ENCODE results near the gene DSCAML1. TPM values are rescaled to one million over a fixed set of nuclear protein-coding genes. Genes with fewer than 3 reads are reported as not detected.
A peak's percentile ranks its signal among the peaks of the same experiment; 100 is the strongest.

DSCAML1 gene
- total RNA-seq, 1 donor from 2014 or later = 2.5 TPM

- no peak overlapping the region for H3K4me3 Mint-ChIP-seq
- no peaks in the 10 kb centered on the region for H3K4me1 Mint-ChIP-seq
- peaks cover 27% of the 10 kb centered on the region for H3K9me3 Mint-ChIP-seq
- no peak overlapping the region for H3K27ac Mint-ChIP-seq
- no peak for DNase-seq (ENCODE audit: low spot score in 2 of 2, unreplicated experiment in 2 of 2)
- H3K27me3 Mint-ChIP-seq (ENCODE audit: low read depth) = peaks cover 37% of the 10 kb centered on the region
- H3K36me3 Mint-ChIP-seq = peaks cover 2% of the 10 kb centered on the region
- no peak for TF ChIP-seq CTCF (IDR thresholded peaks at IDR 0.05; ENCODE audit: unreplicated experiment)
Measured at GRCh38 chr11:117453886-117454563, 343.0 kb downstream of the DSCAML1 start.

GRCh38 chr11:117449111-117449693 is 347.8 kb downstream of the DSCAML1 start:
- H3K9me3 Mint-ChIP-seq = peaks cover 16% of the 10 kb centered on the region

GRCh38 chr11:117444711-117445658 is 352.0 kb downstream of the DSCAML1 start:
- Mint-ChIP-seq H3K4me3 (peak overlapping the region; percentile 29), H3K27me3 (ENCODE audit: low read depth) (peaks cover 61% of the 10 kb centered on the region), H3K36me3 (no peaks in the 10 kb centered on the region), H3K9me3 (no peaks in the 10 kb centered on the region), H3K27ac (peak overlapping the region; percentile 74), H3K4me1 (peaks cover 18% of the 10 kb centered on the region)
- TF ChIP-seq CTCF (IDR thresholded peaks at IDR 0.05; ENCODE audit: unreplicated experiment) = no peak
- no peak for DNase-seq (ENCODE audit: low spot score in 2 of 2, unreplicated experiment in 2 of 2)

More at GRCh38 chr11:117449111-117449693, 347.8 kb downstream of the DSCAML1 start:
- H3K4me3 Mint-ChIP-seq = no peak overlapping the region
- peaks cover 48% of the 10 kb centered on the region for H3K27me3 Mint-ChIP-seq (ENCODE audit: low read depth)
- TF ChIP-seq CTCF (IDR thresholded peaks at IDR 0.05; ENCODE audit: unreplicated experiment) = no peak
- peaks cover 2% of the 10 kb centered on the region for H3K36me3 Mint-ChIP-seq
- no peak for DNase-seq (ENCODE audit: low spot score in 2 of 2, unreplicated experiment in 2 of 2)
- no peak overlapping the region for H3K27ac Mint-ChIP-seq
- peaks cover 10% of the 10 kb centered on the region for H3K4me1 Mint-ChIP-seq

- no peak for TF ChIP-seq CTCF (IDR thresholded peaks at IDR 0.05; ENCODE audit: unreplicated experiment)
- no peak overlapping the region for H3K27ac Mint-ChIP-seq
- H3K27me3 Mint-ChIP-seq (ENCODE audit: low read depth) = peaks cover 60% of the 10 kb centered on the region
- H3K36me3 Mint-ChIP-seq = no peaks in the 10 kb centered on the region
- DNase-seq (ENCODE audit: low spot score in 2 of 2, unreplicated experiment in 2 of 2) = no peak
- no peaks in the 10 kb centered on the region for H3K9me3 Mint-ChIP-seq
- H3K4me1 Mint-ChIP-seq = peaks cover 18% of the 10 kb centered on the region
- no peak overlapping the region for H3K4me3 Mint-ChIP-seq
Measured at GRCh38 chr11:117444256-117444655, 352.8 kb downstream of the DSCAML1 start.

- no peak overlapping the region for H3K27ac Mint-ChIP-seq
- H3K27me3 Mint-ChIP-seq (ENCODE audit: low read depth) = peaks cover 56% of the 10 kb centered on the region
- DNase-seq (ENCODE audit: low spot score in 2 of 2, unreplicated experiment in 2 of 2) = peak; percentile 57 to 71
- peaks cover 18% of the 10 kb centered on the region for H3K4me1 Mint-ChIP-seq
- no peak overlapping the region for H3K4me3 Mint-ChIP-seq
- no peaks in the 10 kb centered on the region for H3K9me3 Mint-ChIP-seq
- no peaks in the 10 kb centered on the region for H3K36me3 Mint-ChIP-seq
- peak; percentile 28 for TF ChIP-seq CTCF (IDR thresholded peaks at IDR 0.05; ENCODE audit: unreplicated experiment)
Measured at GRCh38 chr11:117443266-117444186, 353.5 kb downstream of the DSCAML1 start.
